GM21619 (cell line): Measurements from ENCODE around the gene SPATA20.
A peak's percentile ranks its signal among the peaks of the same experiment; 100 is the strongest.

ENCODE experiments used
- ATAC-seq: cut with Tn5 transposase; IDR thresholded peaks from one replicate; pipeline ENCODE4 v1.9.1; 2021; ENCODE audit not compliant: unreplicated experiment

SPATA20 gene

GRCh38 chr17:50538549-50539410, 8.2 kb upstream of the SPATA20 start:
- no peak for ATAC-seq

GRCh38 chr17:50539762-50540559, 7.0 kb upstream of the SPATA20 start:
- ATAC-seq: no peak

- no peak for ATAC-seq
Measured at GRCh38 chr17:50540560-50541401, 6.2 kb upstream of the SPATA20 start.

GRCh38 chr17:50541402-50541715, 5.6 kb upstream of the SPATA20 start:
- ATAC-seq: no peak

- ATAC-seq: peak; percentile 69
Measured at GRCh38 chr17:50541716-50542688, 5.0 kb upstream of the SPATA20 start.

GRCh38 chr17:50542795-50543774, 3.9 kb upstream of the SPATA20 start:
- ATAC-seq: no peak

GRCh38 chr17:50544516-50544915, 2.5 kb upstream of the SPATA20 start:
- ATAC-seq: no peak

- no peak for ATAC-seq
Measured at GRCh38 chr17:50545311-50545710, 1.7 kb upstream of the SPATA20 start.

GRCh38 chr17:50546701-50547034, 306 bp upstream of the SPATA20 start:
- no peak for ATAC-seq

- no peak for ATAC-seq
Measured at GRCh38 chr17:50547736-50548083, 736 bp downstream of the SPATA20 start.

GRCh38 chr17:50548831-50549230, 1.9 kb downstream of the SPATA20 start:
- no peak for ATAC-seq

GRCh38 chr17:50549256-50549941, 2.4 kb downstream of the SPATA20 start:
- no peak for ATAC-seq

- ATAC-seq: no peak
Measured at GRCh38 chr17:50549969-50550368, 3.0 kb downstream of the SPATA20 start.

GRCh38 chr17:50550661-50551432, 3.9 kb downstream of the SPATA20 start:
- ATAC-seq: no peak

GRCh38 chr17:50551433-50551815, 4.5 kb downstream of the SPATA20 start:
- ATAC-seq: no peak

- no peak for ATAC-seq
Measured at GRCh38 chr17:50551884-50552283, 4.9 kb downstream of the SPATA20 start.

GRCh38 chr17:50554201-50554600, 7.2 kb downstream of the SPATA20 start:
- ATAC-seq: no peak

- ATAC-seq: no peak
Measured at GRCh38 chr17:50556803-50557202, 9.8 kb downstream of the SPATA20 start.
